ENCODE data around the gene PDZRN4.

The PDZRN4 gene

GRCh38 chr12:41511247-41511646, 323.1 kb downstream of the PDZRN4 start:
- DNase-seq = no peak
- Histone ChIP-seq H2AK5ac (ENCODE audit: low read length) (no peak overlapping the region), H3K9ac (ENCODE audit: low read length) (no peak overlapping the region), H3K27me3 (ENCODE audit: insufficient read depth, low read length) (no peaks in the 10 kb centered on the region), H3K9me3 (ENCODE audit: insufficient read depth, low read depth, low read length) (peaks cover 1% of the 10 kb centered on the region), H3K79me1 (ENCODE audit: low read length) (no peaks in the 10 kb centered on the region), H2BK120ac (ENCODE audit: insufficient read depth, low read length, poor library complexity) (no peak overlapping the region), H3K18ac (ENCODE audit: low read length) (no peak overlapping the region), H4K12ac (ENCODE audit: low read depth, low read length) (no peak overlapping the region), H3K4me3 (ENCODE audit: low read depth, low read length) (no peak overlapping the region), H3K79me2 (ENCODE audit: control insufficient read depth, insufficient read depth, low read length, poor library complexity) (no peaks in the 10 kb centered on the region), H3K4me1 (ENCODE audit: control insufficient read depth in 1 of 2, insufficient read depth in 2 of 2, low read length in 2 of 2) (peaks cover 5% of the 10 kb centered on the region in 2 experiments), H3K4ac (ENCODE audit: low read depth, low read length) (no peak overlapping the region), H3K14ac (ENCODE audit: low read length) (no peak overlapping the region), H3K23ac (ENCODE audit: low read length) (no peak overlapping the region), H3K27ac (ENCODE audit: low read depth, low read length) (no peak overlapping the region), H2BK12ac (ENCODE audit: low read length) (no peak overlapping the region), H2AFZ (ENCODE audit: insufficient read depth, low read length, poor library complexity) (no peak overlapping the region), H4K8ac (ENCODE audit: low read depth, low read length) (no peak overlapping the region), H3K36me3 (ENCODE audit: control insufficient read depth in 1 of 2, insufficient read depth in 2 of 2, low read length in 2 of 2) (no peaks in the 10 kb centered on the region), H2BK5ac (ENCODE audit: low read depth, low read length, poor library complexity) (no peak overlapping the region), H4K91ac (ENCODE audit: low read depth, low read length) (no peak overlapping the region), H3K4me2 (ENCODE audit: low read length) (no peak overlapping the region)
- no CpG with 5 or more reads among the region's 1 CpG for WGBS (ENCODE audit: extremely low coverage, insufficient coverage, insufficient read length)

GRCh38 chr12:41512497-41512896, 324.4 kb downstream of the PDZRN4 start:
- no peak overlapping the region for H2BK12ac ChIP-seq (ENCODE audit: low read length)
- H3K9ac ChIP-seq (ENCODE audit: low read length) = no peak overlapping the region
- peaks cover 5% of the 10 kb centered on the region in 2 experiments for H3K4me1 ChIP-seq (ENCODE audit: control insufficient read depth in 1 of 2, insufficient read depth in 2 of 2, low read length in 2 of 2)
- no peak overlapping the region for H4K8ac ChIP-seq (ENCODE audit: low read depth, low read length)
- H3K79me2 ChIP-seq (ENCODE audit: control insufficient read depth, insufficient read depth, low read length, poor library complexity) = no peaks in the 10 kb centered on the region
- H4K91ac ChIP-seq (ENCODE audit: low read depth, low read length) = no peak overlapping the region
- H3K9me3 ChIP-seq (ENCODE audit: insufficient read depth, low read depth, low read length) = peaks cover 1% of the 10 kb centered on the region
- H2AK5ac ChIP-seq (ENCODE audit: low read length) = no peak overlapping the region
- no peak overlapping the region for H3K18ac ChIP-seq (ENCODE audit: low read length)
- no peak overlapping the region for H2BK5ac ChIP-seq (ENCODE audit: low read depth, low read length, poor library complexity)
- no peak overlapping the region for H3K23ac ChIP-seq (ENCODE audit: low read length)
- H3K36me3 ChIP-seq (ENCODE audit: control insufficient read depth in 1 of 2, insufficient read depth in 2 of 2, low read length in 2 of 2) = no peaks in the 10 kb centered on the region
- no peak overlapping the region for H3K27ac ChIP-seq (ENCODE audit: low read depth, low read length)
- no peak for DNase-seq
- H3K4ac ChIP-seq (ENCODE audit: low read depth, low read length) = no peak overlapping the region
- WGBS (ENCODE audit: extremely low coverage, insufficient coverage, insufficient read length) = no CpG with 5 or more reads among the region's 2 CpGs
- no peak overlapping the region for H2BK120ac ChIP-seq (ENCODE audit: insufficient read depth, low read length, poor library complexity)
- H3K14ac ChIP-seq (ENCODE audit: low read length) = no peak overlapping the region
- no peak overlapping the region for H2AFZ ChIP-seq (ENCODE audit: insufficient read depth, low read length, poor library complexity)
- H3K4me2 ChIP-seq (ENCODE audit: low read length) = no peak overlapping the region
- H3K79me1 ChIP-seq (ENCODE audit: low read length) = no peaks in the 10 kb centered on the region
- no peaks in the 10 kb centered on the region for H3K27me3 ChIP-seq (ENCODE audit: insufficient read depth, low read length)
- H3K4me3 ChIP-seq (ENCODE audit: low read depth, low read length) = no peak overlapping the region
- no peak overlapping the region for H4K12ac ChIP-seq (ENCODE audit: low read depth, low read length)

GRCh38 chr12:41514021-41514777, 326.1 kb downstream of the PDZRN4 start:
- H4K12ac ChIP-seq (ENCODE audit: low read depth, low read length) = no peak overlapping the region
- H3K27me3 ChIP-seq (ENCODE audit: insufficient read depth, low read length) = no peaks in the 10 kb centered on the region
- no peak overlapping the region for H2BK12ac ChIP-seq (ENCODE audit: low read length)
- H2AFZ ChIP-seq (ENCODE audit: insufficient read depth, low read length, poor library complexity) = no peak overlapping the region
- no peak overlapping the region for H3K18ac ChIP-seq (ENCODE audit: low read length)
- H3K79me2 ChIP-seq (ENCODE audit: control insufficient read depth, insufficient read depth, low read length, poor library complexity) = no peaks in the 10 kb centered on the region
- H3K14ac ChIP-seq (ENCODE audit: low read length) = no peak overlapping the region
- H3K4ac ChIP-seq (ENCODE audit: low read depth, low read length) = no peak overlapping the region
- H3K9me3 ChIP-seq (ENCODE audit: insufficient read depth, low read depth, low read length) = peaks cover 1% of the 10 kb centered on the region
- no peaks in the 10 kb centered on the region for H3K36me3 ChIP-seq (ENCODE audit: control insufficient read depth in 1 of 2, insufficient read depth in 2 of 2, low read length in 2 of 2)
- no peak overlapping the region for H2AK5ac ChIP-seq (ENCODE audit: low read length)
- no peak for DNase-seq
- no CpG with 5 or more reads among the region's 4 CpGs for WGBS (ENCODE audit: extremely low coverage, insufficient coverage, insufficient read length)
- no peaks in the 10 kb centered on the region for H3K79me1 ChIP-seq (ENCODE audit: low read length)
- H2BK5ac ChIP-seq (ENCODE audit: low read depth, low read length, poor library complexity) = no peak overlapping the region
- no peak overlapping the region for H3K4me2 ChIP-seq (ENCODE audit: low read length)
- no peak overlapping the region for H4K91ac ChIP-seq (ENCODE audit: low read depth, low read length)
- H3K4me1 ChIP-seq (ENCODE audit: control insufficient read depth in 1 of 2, insufficient read depth in 2 of 2, low read length in 2 of 2) = peaks cover 5% of the 10 kb centered on the region in 2 experiments
- no peak overlapping the region for H2BK120ac ChIP-seq (ENCODE audit: insufficient read depth, low read length, poor library complexity)
- no peak overlapping the region for H3K4me3 ChIP-seq (ENCODE audit: low read depth, low read length)
- no peak overlapping the region for H3K23ac ChIP-seq (ENCODE audit: low read length)
- H4K8ac ChIP-seq (ENCODE audit: low read depth, low read length) = no peak overlapping the region
- H3K9ac ChIP-seq (ENCODE audit: low read length) = no peak overlapping the region
- H3K27ac ChIP-seq (ENCODE audit: low read depth, low read length) = no peak overlapping the region

GRCh38 chr12:41514907-41515306, 326.8 kb downstream of the PDZRN4 start:
- Histone ChIP-seq H3K27ac (ENCODE audit: low read depth, low read length) (no peak overlapping the region), H4K12ac (ENCODE audit: low read depth, low read length) (no peak overlapping the region), H2AK5ac (ENCODE audit: low read length) (no peak overlapping the region), H2BK12ac (ENCODE audit: low read length) (no peak overlapping the region), H3K18ac (ENCODE audit: low read length) (no peak overlapping the region), H3K9ac (ENCODE audit: low read length) (no peak overlapping the region), H3K36me3 (ENCODE audit: control insufficient read depth in 1 of 2, insufficient read depth in 2 of 2, low read length in 2 of 2) (no peaks in the 10 kb centered on the region), H3K79me1 (ENCODE audit: low read length) (no peaks in the 10 kb centered on the region), H3K4me1 (ENCODE audit: control insufficient read depth in 1 of 2, insufficient read depth in 2 of 2, low read length in 2 of 2) (peaks cover 5% of the 10 kb centered on the region in 2 experiments), H3K4me2 (ENCODE audit: low read length) (no peak overlapping the region), H3K4ac (ENCODE audit: low read depth, low read length) (no peak overlapping the region), H2AFZ (ENCODE audit: insufficient read depth, low read length, poor library complexity) (no peak overlapping the region), H2BK5ac (ENCODE audit: low read depth, low read length, poor library complexity) (no peak overlapping the region), H3K23ac (ENCODE audit: low read length) (no peak overlapping the region), H3K14ac (ENCODE audit: low read length) (no peak overlapping the region), H3K27me3 (ENCODE audit: insufficient read depth, low read length) (no peaks in the 10 kb centered on the region), H3K9me3 (ENCODE audit: insufficient read depth, low read depth, low read length) (peaks cover 1% of the 10 kb centered on the region), H3K4me3 (ENCODE audit: low read depth, low read length) (no peak overlapping the region), H2BK120ac (ENCODE audit: insufficient read depth, low read length, poor library complexity) (no peak overlapping the region), H4K91ac (ENCODE audit: low read depth, low read length) (no peak overlapping the region), H3K79me2 (ENCODE audit: control insufficient read depth, insufficient read depth, low read length, poor library complexity) (no peaks in the 10 kb centered on the region), H4K8ac (ENCODE audit: low read depth, low read length) (no peak overlapping the region)
- 100% methylated on average over 1 of the region's 3 CpGs for WGBS (ENCODE audit: extremely low coverage, insufficient coverage, insufficient read length)
- DNase-seq = no peak

Data from trophoblast cell (in vitro differentiated cells and primary cell).